CD4-positive, alpha-beta memory T cell (primary cell): ENCODE measurements around the gene MS4A10. TPM values are rescaled to one million over a fixed set of nuclear protein-coding genes. Genes with fewer than 3 reads are reported as not detected.

ENCODE experiments used
- CTCF ChIA-PET: fragments of 350-600 bp; sonication (Branson Sonifier 250); formaldehyde crosslinking; loops from one replicate; lab custom pipeline; 2021; ENCODE audit warnings: inconsistent platforms; ENCODE audit not compliant: partially characterized antibody; lab: Charles Lee
- POLR2A ChIA-PET: fragments of 350-600 bp; sonication (Branson Sonifier 250); formaldehyde crosslinking; loops from one replicate; lab custom pipeline; 2021; ENCODE audit not compliant: partially characterized antibody; lab: Charles Lee
- DNase-seq, 5 donors: peaks; one replicate each; pipeline versions ENCODE4 v3.0.0 to v3.0.0-alpha.2; 2020 to 2022; ENCODE audit warnings: mixed read lengths in 1 of 5
- H3K27ac ChIP-seq: one replicate; pipeline ENCODE4 v1.7.0; 2013; ENCODE audit warnings: low read depth, low read length
- H3K27me3 ChIP-seq: 2 replicates; pipeline ENCODE4 v1.7.0; 2013; ENCODE audit warnings: mild to moderate bottlenecking, low read length, moderate library complexity; ENCODE audit not compliant: insufficient read depth
- H3K36me3 ChIP-seq: 2 replicates; pipeline ENCODE4 v1.7.0; 2013; ENCODE audit warnings: mild to moderate bottlenecking, low read length, moderate library complexity; ENCODE audit not compliant: insufficient read depth
- H3K4me1 ChIP-seq: 2 replicates; pipeline ENCODE4 v1.7.0; 2013; ENCODE audit warnings: mild to moderate bottlenecking, low read length, moderate library complexity; ENCODE audit not compliant: insufficient read depth
- H3K4me3 ChIP-seq, 2 donors: one replicate each; pipeline ENCODE4 v1.7.0; 2013; ENCODE audit warnings: low read length in 2 of 2, mild to moderate bottlenecking in 1 of 2
- H3K9me3 ChIP-seq, 2 donors: one replicate each; pipeline ENCODE4 v1.7.0; 2013; ENCODE audit warnings: low read length in 2 of 2, control low read depth in 1 of 2; ENCODE audit not compliant: control insufficient read depth in 1 of 2
- H3K27ac Mint-ChIP-seq, 7 donors: one replicate each; pipeline ENCODE4 v1.8.0; 2020 to 2021; ENCODE audit warnings: mixed read lengths in 7 of 7, mild to moderate bottlenecking in 6 of 7, inconsistent platforms in 3 of 7, moderate library complexity in 3 of 7
- H3K27me3 Mint-ChIP-seq, 2 donors: one replicate each; pipeline ENCODE4 v1.8.0; 2020 to 2021; ENCODE audit warnings: mixed read lengths in 2 of 2
- H3K36me3 Mint-ChIP-seq, 2 donors: one replicate each; pipeline ENCODE4 v1.8.0; 2020 to 2021; ENCODE audit warnings: mixed read lengths in 2 of 2, inconsistent platforms in 1 of 2, mild to moderate bottlenecking in 1 of 2
- H3K4me1 Mint-ChIP-seq, 4 donors: one replicate each; pipeline ENCODE4 v1.8.0; 2020 to 2021; ENCODE audit warnings: mixed read lengths in 4 of 4, mild to moderate bottlenecking in 1 of 4
- H3K4me3 Mint-ChIP-seq, 8 donors: one replicate each; pipeline ENCODE4 v1.8.0; 2020 to 2021; ENCODE audit warnings: mixed read lengths in 8 of 8, mild to moderate bottlenecking in 7 of 8, moderate library complexity in 6 of 8, inconsistent platforms in 3 of 8
- H3K9me3 Mint-ChIP-seq, 8 donors: one replicate each; pipeline ENCODE4 v1.8.0; 2020 to 2021; ENCODE audit warnings: mixed read lengths in 8 of 8, mild to moderate bottlenecking in 5 of 8, inconsistent platforms in 3 of 8, moderate library complexity in 1 of 8
- intact Hi-C: fragments of 100-400 bp; cut with micrococcal nuclease; formaldehyde crosslinking; loops from one replicate; pipeline ENCODE4 v1.15.1; 2023
- polyA plus RNA-seq, 2 donors: library from polyadenylated mRNA; unstranded; fragments of 300-500 nt; fragmentation: Illumina TruSeq; gene quantifications; one replicate each; pipeline ENCODE4 v1.2.3, GENCODE V29; 2021
- total RNA-seq, 2 experiments: library from RNA; stranded (reverse); gene quantifications; one replicate each; pipeline ENCODE4 v1.2.3, GENCODE V29; 2021

MS4A10 gene
- total and polyA plus RNA-seq, 4 experiments from 2014 or later, result not detected

DNA sequence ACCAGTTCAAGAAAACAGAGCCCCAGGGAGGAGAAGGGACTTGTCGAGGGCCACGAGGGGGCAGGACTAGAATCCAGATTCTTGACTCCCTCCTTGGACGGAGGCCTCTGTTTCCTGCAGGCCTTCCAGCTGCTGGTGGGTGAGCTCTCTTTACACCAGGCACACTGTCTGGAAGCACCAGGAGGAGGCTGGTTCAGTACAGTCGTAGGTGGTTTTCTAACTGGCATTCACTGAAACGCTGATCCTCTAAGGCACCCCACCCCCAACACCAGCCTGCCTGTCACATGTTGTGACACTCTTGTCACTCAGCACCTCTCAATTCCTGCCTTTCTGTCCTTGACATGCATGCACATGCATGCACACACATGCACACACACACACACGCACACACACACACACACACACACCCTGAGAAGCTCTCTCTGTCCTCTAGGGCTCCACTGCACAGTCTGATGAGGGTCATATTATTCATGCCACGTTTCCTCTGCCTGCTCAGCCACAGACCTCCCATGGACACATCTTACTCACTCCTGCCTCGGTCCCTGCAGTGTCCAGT is 751 bp downstream of the MS4A10 start:
- H3K27ac ChIP-seq, result no peak overlapping the region
- Mint-ChIP-seq H3K36me3 (no peaks in the 10 kb centered on the region), H3K9me3 (no peaks in the 10 kb centered on the region), H3K27me3 (no peaks in the 10 kb centered on the region), H3K4me1 (no peaks in the 10 kb centered on the region), H3K27ac (no peak overlapping the region), H3K4me3 (no peak overlapping the region)
- no peaks in the 10 kb centered on the region for H3K27me3 ChIP-seq
- ChIA-PET POLR2A (no interaction called here), CTCF (interaction anchor here (3.0 kb wide), 1 partner anchor 11 kb away, joined by 13 read pairs; no protein-coding TSS in a partner anchor)
- no peak overlapping the region for H3K4me3 ChIP-seq
- H3K4me1 ChIP-seq, result no peaks in the 10 kb centered on the region
- no peaks in the 10 kb centered on the region for H3K36me3 ChIP-seq
- no peak for DNase-seq
- intact Hi-C loops, result no loop called here
- H3K9me3 ChIP-seq, result no peaks in the 10 kb centered on the region

DNA sequence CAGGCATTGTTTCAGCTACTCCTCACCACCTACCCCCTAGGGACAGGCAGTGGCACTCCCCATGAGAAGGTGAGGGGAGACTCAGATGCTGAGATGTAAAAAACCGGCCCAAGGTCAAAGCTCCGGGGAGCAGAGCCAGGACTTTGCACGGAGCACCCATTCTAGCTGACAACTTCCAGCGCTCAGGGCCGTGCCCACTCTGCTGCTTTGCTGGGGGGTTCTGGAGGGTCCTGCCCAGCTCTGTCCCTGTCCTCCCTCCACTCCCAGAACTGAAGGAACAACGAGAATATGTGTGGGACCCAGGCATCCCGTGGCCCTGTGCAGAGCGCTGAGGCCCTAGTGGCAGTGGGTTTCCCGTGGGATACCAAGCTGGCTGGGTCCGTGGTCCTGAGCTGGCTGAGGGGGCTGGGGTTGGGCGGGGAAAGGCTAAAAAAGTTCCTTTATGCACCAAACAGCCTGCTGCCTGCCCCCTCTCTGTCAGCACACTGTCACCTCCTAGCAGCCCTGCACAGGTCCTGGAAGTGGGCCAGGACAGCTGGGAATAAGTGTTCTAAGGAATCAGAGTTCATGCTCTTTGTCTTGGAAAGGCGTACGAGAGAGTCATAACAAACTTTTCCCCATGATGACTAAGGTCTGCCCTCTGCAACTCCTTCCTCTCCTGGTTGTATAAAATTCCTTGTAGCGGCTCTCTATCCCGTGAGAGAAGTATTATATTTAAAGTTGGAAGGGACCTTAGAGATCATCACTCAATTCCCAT is 1.9 kb downstream of the MS4A10 start:
- Mint-ChIP-seq H3K36me3 (no peaks in the 10 kb centered on the region), H3K4me3 (no peak overlapping the region), H3K27ac (no peak overlapping the region), H3K4me1 (no peaks in the 10 kb centered on the region), H3K27me3 (no peaks in the 10 kb centered on the region), H3K9me3 (no peaks in the 10 kb centered on the region)
- Histone ChIP-seq H3K4me3 (no peak overlapping the region), H3K27ac (no peak overlapping the region), H3K4me1 (no peaks in the 10 kb centered on the region), H3K36me3 (no peaks in the 10 kb centered on the region), H3K27me3 (no peaks in the 10 kb centered on the region), H3K9me3 (no peaks in the 10 kb centered on the region)
- no peak for DNase-seq
- intact Hi-C loops, result no loop called here
- ChIA-PET CTCF (no interaction called here), POLR2A (no interaction called here)

DNA sequence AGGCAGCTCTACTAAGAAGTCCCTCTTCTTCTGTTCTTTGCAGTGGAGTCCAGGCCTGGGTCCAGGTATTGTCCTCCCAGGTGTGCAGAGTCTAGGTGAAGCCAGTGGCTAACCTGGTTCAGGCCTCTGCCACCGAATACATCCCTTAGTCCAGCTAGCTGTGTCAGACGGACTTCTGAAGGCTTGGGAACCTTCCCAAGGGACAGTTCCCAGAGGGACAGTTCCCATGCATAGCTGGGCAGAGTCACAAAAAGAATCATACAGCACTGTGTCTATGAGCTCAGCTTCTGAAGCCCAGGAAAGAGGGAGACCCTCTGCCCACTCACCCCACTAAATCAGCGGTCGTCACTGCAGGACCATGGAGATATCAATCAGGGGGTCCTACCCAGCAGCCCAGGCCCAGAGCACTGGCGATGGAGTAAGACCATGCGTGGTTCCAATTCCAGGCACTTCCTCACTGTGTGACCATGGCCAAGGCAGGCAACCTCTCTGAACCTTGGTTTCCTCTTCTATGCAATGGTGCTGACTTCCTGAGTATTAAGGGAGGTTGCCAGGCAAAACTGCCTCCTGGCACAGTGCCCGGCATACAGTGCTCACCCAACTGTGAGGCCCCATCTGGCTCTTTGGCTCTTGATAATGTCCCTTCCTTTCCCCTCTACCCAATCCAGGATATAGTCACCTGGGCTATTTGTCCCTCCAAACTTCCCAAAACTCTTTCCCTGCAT is 3.4 kb downstream of the MS4A10 start:
- peak overlapping the region in 1 of 7 donors; percentile 38 for H3K27ac Mint-ChIP-seq
- Histone ChIP-seq H3K9me3 (no peaks in the 10 kb centered on the region), H3K4me3 (no peak overlapping the region), H3K27ac (no peak overlapping the region), H3K4me1 (no peaks in the 10 kb centered on the region), H3K36me3 (no peaks in the 10 kb centered on the region), H3K27me3 (no peaks in the 10 kb centered on the region)
- H3K27me3 Mint-ChIP-seq, result peaks cover 0 to 2% of the 10 kb centered on the region in 2 donors
- no peak overlapping the region for H3K4me3 Mint-ChIP-seq
- POLR2A ChIA-PET, result no interaction called here
- no peaks in the 10 kb centered on the region for H3K9me3 Mint-ChIP-seq
- CTCF ChIA-PET, result interaction anchor here (1.3 kb wide), 1 partner anchor 13 kb away, joined by 4 read pairs; no protein-coding TSS in a partner anchor
- intact Hi-C loops, result no loop called here
- H3K36me3 Mint-ChIP-seq, result no peaks in the 10 kb centered on the region
- H3K4me1 Mint-ChIP-seq, result no peaks in the 10 kb centered on the region
- DNase-seq, result no peak

GRCh38 chr11:60790726-60791125 is 5.6 kb downstream of the MS4A10 start:
- ChIA-PET POLR2A (no interaction called here), CTCF (interaction anchor here (1.3 to 1.4 kb wide), 2 partner anchors 8 to 11 kb away, joined by 3 to 5 read pairs; no protein-coding TSS in a partner anchor)
- DNase-seq, result no peak
- Histone ChIP-seq H3K27me3 (no peaks in the 10 kb centered on the region), H3K4me3 (no peak overlapping the region), H3K9me3 (no peaks in the 10 kb centered on the region), H3K27ac (no peak overlapping the region), H3K4me1 (no peaks in the 10 kb centered on the region), H3K36me3 (no peaks in the 10 kb centered on the region)
- Mint-ChIP-seq H3K27ac (no peak overlapping the region), H3K9me3 (no peaks in the 10 kb centered on the region), H3K36me3 (no peaks in the 10 kb centered on the region), H3K4me3 (no peak overlapping the region), H3K27me3 (peaks cover 0 to 7% of the 10 kb centered on the region in 2 donors), H3K4me1 (no peaks in the 10 kb centered on the region)
- intact Hi-C loops, result no loop called here

DNA sequence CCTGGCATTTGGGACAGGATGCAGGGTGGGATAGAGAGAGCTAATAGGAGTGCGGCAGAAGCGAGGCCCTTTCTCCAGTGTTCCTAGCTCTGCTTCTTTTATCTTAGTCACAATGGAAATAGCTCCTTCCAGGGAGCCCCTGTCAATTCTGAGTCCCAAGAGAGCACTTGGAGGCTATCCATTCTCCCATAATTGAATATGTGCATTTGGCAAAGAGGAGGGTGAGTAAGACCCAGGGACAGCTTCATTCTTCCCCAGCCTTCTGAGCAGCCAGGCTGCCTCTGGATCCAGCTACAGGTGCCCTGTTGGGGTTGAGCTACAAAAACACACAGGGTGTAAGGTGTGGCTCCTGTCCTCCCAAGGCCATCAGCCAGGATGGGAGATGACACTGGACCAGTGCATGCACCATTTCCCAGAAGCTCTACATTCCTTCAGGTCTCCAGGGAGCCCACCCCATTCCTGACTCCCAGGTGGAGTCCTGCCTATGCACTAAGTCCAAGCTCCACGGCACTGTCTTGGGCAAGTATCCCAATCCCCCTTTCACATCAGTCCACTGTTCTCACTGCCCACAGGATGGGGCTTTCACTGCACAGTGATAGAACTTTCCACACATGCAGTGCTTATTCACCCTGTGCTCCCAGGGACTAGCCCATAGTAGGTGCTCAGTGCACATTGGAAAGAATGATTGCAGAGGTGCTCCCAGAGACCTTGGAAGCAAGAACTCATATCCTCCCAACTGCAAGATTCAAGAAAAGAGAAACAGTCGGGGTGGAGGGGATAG is 6.2 kb downstream of the MS4A10 start:
- Mint-ChIP-seq H3K4me3 (no peak overlapping the region), H3K27me3 (peaks cover 0 to 7% of the 10 kb centered on the region in 2 donors), H3K36me3 (no peaks in the 10 kb centered on the region), H3K4me1 (no peaks in the 10 kb centered on the region), H3K9me3 (no peaks in the 10 kb centered on the region), H3K27ac (no peak overlapping the region)
- Histone ChIP-seq H3K27ac (no peak overlapping the region), H3K27me3 (no peaks in the 10 kb centered on the region), H3K4me3 (no peak overlapping the region), H3K4me1 (no peaks in the 10 kb centered on the region), H3K9me3 (no peaks in the 10 kb centered on the region), H3K36me3 (no peaks in the 10 kb centered on the region)
- no peak for DNase-seq
- ChIA-PET POLR2A (no interaction called here), CTCF (interaction anchor here (1.3 kb wide), 1 partner anchor 8 kb away, joined by 3 read pairs; no protein-coding TSS in a partner anchor)
- intact Hi-C loops, result no loop called here

DNA sequence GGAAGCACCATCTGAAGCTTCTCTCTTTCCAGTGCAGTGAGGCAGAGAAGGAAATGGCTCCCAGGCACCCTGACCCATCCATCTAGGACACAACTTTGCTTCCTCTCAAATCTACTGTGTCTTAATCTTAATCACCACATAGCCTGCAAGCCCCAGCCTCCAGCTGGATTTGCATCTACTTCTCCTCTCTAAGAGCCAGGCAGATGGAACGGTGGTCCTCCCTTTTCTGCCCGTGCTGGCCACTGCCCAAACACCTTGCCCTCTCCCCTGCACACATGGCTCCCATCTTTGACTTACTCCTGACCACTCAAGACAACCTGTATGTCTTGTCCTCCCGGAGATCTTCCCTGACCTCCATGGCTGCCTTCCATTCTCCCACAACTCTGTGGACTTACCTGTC is 7.4 kb downstream of the MS4A10 start:
- Histone ChIP-seq H3K27ac (no peak overlapping the region), H3K9me3 (no peaks in the 10 kb centered on the region), H3K36me3 (no peaks in the 10 kb centered on the region), H3K4me3 (no peak overlapping the region), H3K27me3 (no peaks in the 10 kb centered on the region), H3K4me1 (no peaks in the 10 kb centered on the region)
- Mint-ChIP-seq H3K36me3 (no peaks in the 10 kb centered on the region), H3K9me3 (no peaks in the 10 kb centered on the region), H3K4me1 (no peaks in the 10 kb centered on the region), H3K27me3 (peaks cover 0 to 7% of the 10 kb centered on the region in 2 donors), H3K27ac (peak overlapping the region in 2 of 7 donors; percentile 30 to 75), H3K4me3 (no peak overlapping the region)
- POLR2A ChIA-PET, result no interaction called here
- CTCF ChIA-PET, result no interaction called here
- intact Hi-C loops, result no loop called here
- DNase-seq, result no peak
